Measurements from ENCODE around the gene GGNBP2.

DNA sequence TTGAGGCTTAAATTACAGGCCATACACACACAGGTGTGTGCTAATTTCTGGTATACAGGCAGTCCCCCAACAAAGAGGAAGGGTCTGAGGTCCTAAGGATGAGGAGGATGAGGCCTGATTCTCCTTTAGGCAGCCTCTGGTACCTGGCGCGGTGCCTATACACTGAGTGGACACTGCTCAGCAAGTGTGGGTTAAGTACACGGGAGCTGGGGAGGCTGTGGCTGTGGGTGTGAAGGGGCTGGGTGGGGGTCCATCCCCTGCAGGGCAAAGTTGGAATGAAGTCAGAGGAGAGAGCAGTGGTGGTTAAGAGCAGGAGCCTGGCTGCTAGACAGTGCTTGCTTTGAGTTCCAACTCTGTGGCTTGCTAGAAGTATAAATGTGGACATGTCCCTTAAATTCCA lies 67.6 kb downstream of the GGNBP2 start:
- TF ChIP-seq, protein P1, sequence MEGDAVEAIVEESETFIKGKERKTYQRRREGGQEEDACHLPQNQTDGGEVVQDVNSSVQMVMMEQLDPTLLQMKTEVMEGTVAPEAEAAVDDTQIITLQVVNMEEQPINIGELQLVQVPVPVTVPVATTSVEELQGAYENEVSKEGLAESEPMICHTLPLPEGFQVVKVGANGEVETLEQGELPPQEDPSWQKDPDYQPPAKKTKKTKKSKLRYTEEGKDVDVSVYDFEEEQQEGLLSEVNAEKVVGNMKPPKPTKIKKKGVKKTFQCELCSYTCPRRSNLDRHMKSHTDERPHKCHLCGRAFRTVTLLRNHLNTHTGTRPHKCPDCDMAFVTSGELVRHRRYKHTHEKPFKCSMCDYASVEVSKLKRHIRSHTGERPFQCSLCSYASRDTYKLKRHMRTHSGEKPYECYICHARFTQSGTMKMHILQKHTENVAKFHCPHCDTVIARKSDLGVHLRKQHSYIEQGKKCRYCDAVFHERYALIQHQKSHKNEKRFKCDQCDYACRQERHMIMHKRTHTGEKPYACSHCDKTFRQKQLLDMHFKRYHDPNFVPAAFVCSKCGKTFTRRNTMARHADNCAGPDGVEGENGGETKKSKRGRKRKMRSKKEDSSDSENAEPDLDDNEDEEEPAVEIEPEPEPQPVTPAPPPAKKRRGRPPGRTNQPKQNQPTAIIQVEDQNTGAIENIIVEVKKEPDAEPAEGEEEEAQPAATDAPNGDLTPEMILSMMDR (IDR thresholded peaks at IDR 0.05 in 4 of 5, conservative IDR thresholded peaks at IDR 0.05 in 1 of 5): no peak
- TF ChIP-seq POLR2A (IDR thresholded peaks at IDR 0.05): no peak

All from gastrocnemius medialis (tissue), 4 donors.